Stomach (tissue), 4 donors: ENCODE results near the gene ANKRD28.

Source experiments
- POLR2A ChIP-seq, 4 donors: fragments of 450-650 bp; IDR thresholded peaks; one replicate each; pipeline ENCODE4 v1.6.1; 2016; ENCODE audit warnings: antibody characterized with exemption in 4 of 4, control low read depth in 2 of 4, mild to moderate bottlenecking in 1 of 4, moderate library complexity in 1 of 4
- POLR2AphosphoS5 ChIP-seq, 3 donors: sonication (generic); formaldehyde crosslinking; IDR thresholded peaks; one replicate each; pipeline ENCODE4 v1.6.1; 2016; ENCODE audit warnings: antibody characterized with exemption in 3 of 3
- TF ChIP-seq, protein P1 (sequence below), 7 experiments: fragments of 450-650 bp in 4 of 7; fragments of 200-600 bp in 3 of 7; sonication (generic) in 3 of 7; IDR thresholded peaks; one replicate each; pipeline ENCODE4 v1.5.1; 2016 to 2019; ENCODE audit warnings: antibody characterized with exemption in 7 of 7, control low read depth in 2 of 7, mild to moderate bottlenecking in 1 of 7

DNA sequence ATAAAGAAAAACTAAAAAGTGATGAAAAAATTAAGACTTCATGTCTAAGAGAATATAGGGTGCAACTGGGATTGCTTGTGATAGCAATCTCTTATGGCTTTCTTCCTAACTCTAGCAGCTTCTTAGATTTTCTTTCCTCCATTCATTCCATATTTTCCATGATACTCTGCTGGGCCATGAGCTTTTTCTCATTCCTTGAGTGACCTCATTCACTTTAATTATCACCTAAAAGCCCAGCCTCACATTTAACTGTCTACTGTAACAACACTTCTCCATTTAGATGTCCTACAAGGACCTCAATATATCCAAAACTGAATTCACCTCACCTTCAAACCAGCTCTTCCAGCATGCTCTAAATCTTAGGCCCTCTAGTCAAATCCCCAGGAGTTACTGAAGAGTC, 49.5 kb upstream of the ANKRD28 start:
- TF ChIP-seq POLR2AphosphoS5 (IDR thresholded peaks at IDR 0.05) (no peak), POLR2A (IDR thresholded peaks at IDR 0.05) (no peak)
- TF ChIP-seq, protein P1, sequence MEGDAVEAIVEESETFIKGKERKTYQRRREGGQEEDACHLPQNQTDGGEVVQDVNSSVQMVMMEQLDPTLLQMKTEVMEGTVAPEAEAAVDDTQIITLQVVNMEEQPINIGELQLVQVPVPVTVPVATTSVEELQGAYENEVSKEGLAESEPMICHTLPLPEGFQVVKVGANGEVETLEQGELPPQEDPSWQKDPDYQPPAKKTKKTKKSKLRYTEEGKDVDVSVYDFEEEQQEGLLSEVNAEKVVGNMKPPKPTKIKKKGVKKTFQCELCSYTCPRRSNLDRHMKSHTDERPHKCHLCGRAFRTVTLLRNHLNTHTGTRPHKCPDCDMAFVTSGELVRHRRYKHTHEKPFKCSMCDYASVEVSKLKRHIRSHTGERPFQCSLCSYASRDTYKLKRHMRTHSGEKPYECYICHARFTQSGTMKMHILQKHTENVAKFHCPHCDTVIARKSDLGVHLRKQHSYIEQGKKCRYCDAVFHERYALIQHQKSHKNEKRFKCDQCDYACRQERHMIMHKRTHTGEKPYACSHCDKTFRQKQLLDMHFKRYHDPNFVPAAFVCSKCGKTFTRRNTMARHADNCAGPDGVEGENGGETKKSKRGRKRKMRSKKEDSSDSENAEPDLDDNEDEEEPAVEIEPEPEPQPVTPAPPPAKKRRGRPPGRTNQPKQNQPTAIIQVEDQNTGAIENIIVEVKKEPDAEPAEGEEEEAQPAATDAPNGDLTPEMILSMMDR (IDR thresholded peaks at IDR 0.05), result no peak
